Stimulated activated CD4-positive, alpha-beta T cell treated with anti-CD3 and anti-CD28 coated beads, Interleukin-4, amount 100 ng/mL, for 24 hours (primary cell): ENCODE results near the gene SBF2.

Experiments used
- DNase-seq: peaks from one replicate; pipeline ENCODE4 v3.0.0-alpha.2; 2020

Gene SBF2

GRCh38 chr11:9838229-9838628, 455.8 kb downstream of the SBF2 start:
- no peak for DNase-seq

DNA sequence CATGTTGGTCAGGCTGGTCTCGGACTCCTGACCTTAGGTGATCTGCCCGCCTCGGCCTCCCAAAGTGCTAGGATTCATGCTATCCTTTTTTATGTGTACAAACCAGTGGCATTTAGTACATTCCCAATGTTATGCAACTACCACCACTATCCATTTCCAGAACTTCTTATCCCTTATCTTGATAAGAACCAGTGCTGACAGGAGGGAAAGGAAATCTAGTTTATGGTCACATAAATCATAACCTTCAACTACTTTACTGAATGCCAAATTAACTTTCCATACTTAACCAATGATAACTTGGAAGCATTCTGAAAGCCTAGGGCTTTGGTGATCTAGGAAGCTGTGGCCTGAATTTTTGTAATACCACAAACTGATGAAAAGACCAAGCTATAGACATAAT, 459.7 kb downstream of the SBF2 start:
- DNase-seq = no peak

DNA sequence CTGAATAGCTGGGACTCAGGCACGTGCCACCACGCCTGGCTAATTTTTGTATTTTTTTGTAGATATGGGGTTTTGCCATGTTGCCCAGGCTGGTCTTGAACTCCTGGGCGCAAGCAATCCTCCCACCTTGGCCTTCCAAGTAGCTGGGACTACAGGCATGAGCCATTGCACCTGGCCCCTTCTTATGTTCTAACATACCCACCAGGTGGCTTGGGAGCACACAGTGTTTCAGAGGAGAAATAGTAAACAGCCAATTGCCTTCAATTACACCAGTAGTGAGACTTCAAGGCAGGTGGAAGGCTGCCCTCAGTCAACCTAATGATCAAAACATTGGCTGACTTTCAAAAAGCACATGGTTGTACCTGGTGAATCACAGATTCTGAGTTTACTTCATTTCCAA, 462.9 kb downstream of the SBF2 start:
- no peak for DNase-seq

- no peak for DNase-seq
Observed at GRCh38 chr11:9827708-9828107, 466.3 kb downstream of the SBF2 start.

DNA sequence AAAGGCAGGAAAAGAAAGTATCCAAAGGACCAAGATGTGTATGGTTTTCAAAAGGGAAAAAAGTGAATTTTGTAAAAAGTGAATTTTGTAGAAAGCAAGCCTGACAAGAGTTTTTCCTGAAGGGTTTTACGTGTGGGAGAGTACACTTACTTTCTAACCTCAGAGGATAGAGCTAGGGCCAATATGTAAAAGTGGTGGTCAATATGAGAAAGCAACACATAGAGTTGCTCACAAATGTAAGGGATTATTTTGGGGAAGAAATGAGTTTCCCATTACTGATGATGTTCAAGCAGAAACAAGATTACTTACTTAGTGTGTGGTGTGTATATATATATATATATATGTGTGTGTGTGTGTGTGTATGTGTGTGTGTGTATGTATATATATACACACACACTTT, 467.6 kb downstream of the SBF2 start:
- DNase-seq = no peak

DNA sequence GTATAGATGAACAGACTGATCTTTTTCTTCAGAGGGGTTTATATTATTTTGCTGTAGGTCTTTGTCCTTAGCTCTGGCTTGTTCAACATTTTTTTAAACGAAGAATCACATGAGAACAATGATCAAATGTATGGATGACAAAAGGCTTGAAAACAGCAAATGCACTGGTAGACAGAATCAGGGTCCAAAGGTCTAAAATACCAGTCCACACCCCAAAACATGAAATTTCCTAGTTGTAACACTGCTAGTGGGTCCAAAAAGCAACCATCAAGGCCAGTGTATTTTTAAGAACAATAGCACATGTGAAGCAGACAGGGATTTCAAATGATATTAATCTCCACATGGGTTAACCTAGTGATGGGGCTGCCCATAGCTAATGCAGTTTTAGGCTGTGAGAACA, 468.1 kb downstream of the SBF2 start:
- no peak for DNase-seq

GRCh38 chr11:9825315-9825714, 468.7 kb downstream of the SBF2 start:
- no peak for DNase-seq

DNA sequence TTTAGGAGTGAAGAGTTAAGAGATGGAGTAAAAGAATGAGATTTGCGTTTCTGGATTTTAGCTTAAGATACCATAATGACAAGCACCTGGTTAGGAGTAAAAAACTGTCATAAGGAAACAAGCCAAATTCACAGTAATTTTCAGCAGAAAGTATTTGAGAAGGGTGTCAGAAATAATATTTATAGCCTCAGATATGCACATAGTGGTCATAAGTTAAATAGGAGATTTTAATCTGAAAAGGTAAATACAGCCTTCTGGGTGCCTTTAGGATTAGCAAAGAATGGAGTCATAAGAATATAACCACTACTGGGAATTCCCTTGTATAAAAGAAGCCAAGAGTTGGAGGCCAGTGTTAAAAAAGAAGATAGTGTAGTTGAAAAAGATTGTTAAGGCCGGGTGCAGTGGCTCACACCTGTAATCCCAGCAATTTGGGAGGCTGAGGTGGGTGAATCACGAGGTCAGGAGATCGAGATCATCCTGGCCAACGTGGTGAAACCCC, 470.1 kb downstream of the SBF2 start:
- no peak for DNase-seq

DNA sequence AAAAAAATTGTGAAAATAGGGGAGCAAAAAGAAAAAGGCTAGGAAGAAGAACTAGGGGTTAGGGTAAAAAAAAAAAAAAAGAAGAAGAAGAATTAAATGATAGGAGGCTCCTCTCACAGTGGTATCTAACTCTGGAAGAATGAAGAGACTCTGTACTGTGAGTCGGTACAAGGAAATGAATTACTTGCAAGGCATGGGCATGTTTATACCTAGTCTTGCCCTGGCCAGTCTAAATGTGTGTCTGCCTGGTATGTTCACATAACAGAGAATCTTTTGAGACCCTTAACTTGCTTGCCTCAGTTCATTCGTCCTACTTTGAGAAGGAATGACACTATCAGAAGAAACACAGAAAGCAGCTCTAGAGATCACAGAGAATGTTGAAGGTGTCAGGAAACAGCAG, 470.6 kb downstream of the SBF2 start:
- no peak for DNase-seq

- no peak for DNase-seq
Observed at GRCh38 chr11:9821008-9821752, 472.8 kb downstream of the SBF2 start.

DNA sequence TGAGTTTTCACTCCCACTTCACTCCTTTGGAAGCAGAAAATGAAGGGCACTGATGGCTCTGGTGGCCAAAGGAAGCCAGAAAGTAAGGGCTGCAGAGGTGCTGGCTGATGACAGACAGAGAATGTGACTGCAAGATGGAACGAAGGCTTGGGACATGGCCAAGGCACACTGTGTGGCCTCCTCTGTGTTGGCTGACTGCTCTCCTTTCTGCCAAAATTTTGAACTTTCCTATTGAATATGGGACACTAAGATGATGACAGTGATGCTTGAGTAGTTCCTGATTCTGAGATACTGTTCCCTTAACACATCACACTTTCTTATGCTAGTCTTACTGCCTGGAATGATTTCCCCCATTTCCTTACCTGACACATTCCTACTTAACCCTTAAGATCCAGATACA, 473.8 kb downstream of the SBF2 start:
- DNase-seq = no peak

GRCh38 chr11:9817191-9817590, 476.8 kb downstream of the SBF2 start:
- no peak for DNase-seq

- no peak for DNase-seq
Observed at GRCh38 chr11:9815486-9816136, 478.4 kb downstream of the SBF2 start.

DNA sequence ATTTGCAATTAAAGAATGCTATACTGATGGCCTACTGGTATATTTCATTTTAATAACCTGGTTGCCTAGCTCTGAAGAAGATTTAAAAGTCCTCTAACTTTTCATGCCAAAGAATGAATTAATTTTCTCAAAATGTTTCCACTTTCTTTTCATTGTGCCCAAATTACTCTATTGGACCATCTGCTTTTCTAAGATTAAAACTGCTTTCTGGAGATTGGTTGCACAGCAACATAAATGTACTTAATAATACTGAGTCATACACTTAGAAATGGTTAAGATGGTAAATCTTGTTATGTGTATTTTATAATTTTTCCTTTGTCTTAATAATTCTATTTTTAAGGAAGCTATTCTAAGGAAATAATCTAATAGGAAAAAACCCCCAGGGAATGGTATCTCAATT, 479.9 kb downstream of the SBF2 start:
- DNase-seq = no peak

DNA sequence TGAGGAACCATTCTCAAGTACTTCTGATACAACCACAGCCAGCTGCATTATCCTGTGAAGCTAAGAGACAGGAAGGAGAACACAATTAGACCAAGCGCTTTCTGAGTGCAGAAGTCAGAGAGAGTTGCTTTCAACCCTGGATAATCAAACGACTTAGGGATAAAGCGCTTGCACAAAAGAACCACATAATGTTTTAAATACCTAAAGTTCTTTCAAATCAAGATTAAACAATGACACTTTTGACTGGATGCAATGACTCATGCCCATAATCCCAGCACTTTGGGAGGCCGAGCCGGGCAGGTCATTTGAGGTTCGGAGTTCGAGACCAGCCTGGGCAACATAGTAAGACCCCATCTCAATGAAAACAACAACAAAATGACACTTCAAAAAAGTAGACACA, 485.1 kb downstream of the SBF2 start:
- DNase-seq = no peak

GRCh38 chr11:9806946-9807687, 486.9 kb downstream of the SBF2 start:
- DNase-seq = no peak

DNA sequence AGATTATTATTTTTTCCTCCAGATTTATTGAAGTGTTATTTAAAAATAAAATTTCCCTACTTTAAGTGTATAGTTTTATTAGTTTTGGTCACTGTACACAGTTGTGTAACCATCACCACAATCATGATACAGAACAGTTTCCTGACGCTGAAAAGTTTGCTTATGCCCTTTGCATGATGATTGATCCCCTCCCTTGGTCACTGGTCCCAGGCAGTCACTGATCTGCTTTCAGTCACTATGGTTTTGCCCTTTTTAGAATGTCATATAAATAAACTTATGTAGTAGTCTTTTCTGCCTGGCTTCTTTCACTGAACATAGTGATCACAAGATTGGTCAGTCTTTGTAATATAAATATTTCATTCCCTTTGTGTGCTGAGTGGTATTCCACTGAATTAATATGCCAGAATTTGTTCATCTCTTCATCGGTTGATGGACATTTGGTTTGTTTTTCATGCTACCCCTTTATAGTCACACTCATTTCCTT, 489.6 kb downstream of the SBF2 start:
- DNase-seq = no peak

GRCh38 chr11:9803685-9804418, 490.2 kb downstream of the SBF2 start:
- no peak for DNase-seq

DNA sequence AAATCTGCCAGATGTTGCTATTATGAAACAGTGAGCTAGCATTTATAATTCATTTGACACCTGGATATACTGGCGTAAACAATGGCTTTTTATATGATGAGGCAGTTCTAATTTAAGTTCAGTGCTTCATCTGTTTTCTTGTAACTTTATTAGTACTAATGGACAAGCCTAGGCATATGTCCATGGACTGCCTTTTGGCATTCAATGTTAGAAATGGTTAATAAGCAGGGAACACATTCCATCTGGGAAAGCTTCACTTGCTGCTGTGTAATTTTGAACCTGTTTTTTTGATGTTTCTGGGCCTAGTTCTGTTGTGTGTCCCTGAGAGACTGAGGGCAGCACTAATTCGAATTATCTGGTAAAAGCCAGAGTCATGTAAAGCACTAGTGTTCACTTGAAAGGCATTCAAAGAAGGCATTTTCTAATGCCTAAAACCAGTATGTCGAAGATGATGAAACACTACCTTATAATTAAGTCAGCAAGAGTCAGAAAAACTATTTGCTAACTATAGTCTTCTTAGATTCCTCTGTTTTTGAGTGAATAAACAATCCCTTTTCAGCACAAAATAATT, 491.6 kb downstream of the SBF2 start:
- DNase-seq = no peak

- no peak for DNase-seq
Observed at GRCh38 chr11:9799886-9800285, 494.1 kb downstream of the SBF2 start.

GRCh38 chr11:9797300-9797699, 496.7 kb downstream of the SBF2 start:
- DNase-seq = no peak

DNA sequence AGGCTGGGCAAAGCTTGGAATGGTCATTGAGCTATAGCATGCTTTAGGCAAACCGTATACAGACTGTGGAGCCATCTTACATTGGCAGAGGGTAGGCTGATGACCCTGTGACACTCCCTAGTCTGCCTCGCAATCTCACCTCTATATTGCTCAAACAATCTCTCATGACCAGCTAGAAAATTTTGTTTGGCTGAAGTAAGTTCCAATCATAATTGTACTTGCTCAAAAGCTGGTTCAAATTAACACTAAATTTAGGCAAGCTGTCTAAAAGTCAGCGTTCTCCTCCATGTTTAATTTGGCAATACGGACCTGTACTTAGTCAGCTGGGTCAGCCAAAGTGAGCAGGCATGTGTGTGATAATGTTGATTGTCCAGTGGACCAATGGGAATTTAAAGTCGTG, 497.2 kb downstream of the SBF2 start:
- no peak for DNase-seq

DNA sequence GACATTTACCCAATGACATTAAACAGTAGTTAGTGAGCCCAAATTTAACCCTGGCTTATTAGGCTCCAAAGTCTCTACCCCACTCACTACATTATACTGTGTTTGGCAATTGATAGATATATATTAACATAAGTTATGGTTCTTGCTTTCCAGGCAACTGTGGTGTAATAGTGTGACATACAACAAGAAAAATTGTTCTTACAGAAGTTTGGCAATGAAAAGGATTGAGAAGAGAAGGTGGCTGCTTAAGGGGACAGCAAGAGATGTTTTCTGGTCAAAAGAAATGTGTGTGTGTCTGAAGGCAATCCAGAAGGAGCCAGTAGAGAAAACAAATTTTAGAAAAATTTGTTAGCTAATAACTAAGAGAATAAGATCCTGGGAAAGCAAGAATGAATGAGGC, 497.8 kb downstream of the SBF2 start:
- no peak for DNase-seq
